Measurements from ENCODE around the gene IQGAP2.

The IQGAP2 gene

GRCh38 chr5:76641514-76642120 lies 238.5 kb downstream of the IQGAP2 start:
- no peaks in the 10 kb centered on the region for H3K36me3 ChIP-seq (ENCODE audit: low read length)
- no peaks in the 10 kb centered on the region for H3K9me3 ChIP-seq (ENCODE audit: insufficient read depth, low read length)
- no peak overlapping the region for H3K9ac ChIP-seq (ENCODE audit: low read length)
- TF ChIP-seq, protein P1, sequence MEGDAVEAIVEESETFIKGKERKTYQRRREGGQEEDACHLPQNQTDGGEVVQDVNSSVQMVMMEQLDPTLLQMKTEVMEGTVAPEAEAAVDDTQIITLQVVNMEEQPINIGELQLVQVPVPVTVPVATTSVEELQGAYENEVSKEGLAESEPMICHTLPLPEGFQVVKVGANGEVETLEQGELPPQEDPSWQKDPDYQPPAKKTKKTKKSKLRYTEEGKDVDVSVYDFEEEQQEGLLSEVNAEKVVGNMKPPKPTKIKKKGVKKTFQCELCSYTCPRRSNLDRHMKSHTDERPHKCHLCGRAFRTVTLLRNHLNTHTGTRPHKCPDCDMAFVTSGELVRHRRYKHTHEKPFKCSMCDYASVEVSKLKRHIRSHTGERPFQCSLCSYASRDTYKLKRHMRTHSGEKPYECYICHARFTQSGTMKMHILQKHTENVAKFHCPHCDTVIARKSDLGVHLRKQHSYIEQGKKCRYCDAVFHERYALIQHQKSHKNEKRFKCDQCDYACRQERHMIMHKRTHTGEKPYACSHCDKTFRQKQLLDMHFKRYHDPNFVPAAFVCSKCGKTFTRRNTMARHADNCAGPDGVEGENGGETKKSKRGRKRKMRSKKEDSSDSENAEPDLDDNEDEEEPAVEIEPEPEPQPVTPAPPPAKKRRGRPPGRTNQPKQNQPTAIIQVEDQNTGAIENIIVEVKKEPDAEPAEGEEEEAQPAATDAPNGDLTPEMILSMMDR (IDR thresholded peaks at IDR 0.05; ENCODE audit: insufficient read depth, low read length, poor library complexity, severe bottlenecking): peak; percentile 68
- no peak for TF ChIP-seq EZH2phosphoT487 (conservative IDR thresholded peaks at IDR 0.05; ENCODE audit: low read length)
- no peak overlapping the region for H3K27ac ChIP-seq (ENCODE audit: low read depth, low read length)
- no peak overlapping the region for H2AFZ ChIP-seq (ENCODE audit: low read depth, low read length, severe bottlenecking)
- H3K27me3 ChIP-seq (ENCODE audit: low read length): no peaks in the 10 kb centered on the region
- no peaks in the 10 kb centered on the region for H3F3A ChIP-seq (ENCODE audit: insufficient read depth)
- no peak overlapping the region for H3K4me2 ChIP-seq (ENCODE audit: low read depth, low read length, poor library complexity, severe bottlenecking)
- H4K20me1 ChIP-seq (ENCODE audit: low read depth, low read length): no peaks in the 10 kb centered on the region
- H3K4me3 ChIP-seq (ENCODE audit: insufficient read depth, low read length, poor library complexity, severe bottlenecking): no peak overlapping the region
- H3K9me2 ChIP-seq (replicated peaks; ENCODE audit: insufficient read depth, low read length): no peaks in the 10 kb centered on the region
- no peaks in the 10 kb centered on the region for H3K79me2 ChIP-seq (ENCODE audit: insufficient read depth, low read length)

DNA sequence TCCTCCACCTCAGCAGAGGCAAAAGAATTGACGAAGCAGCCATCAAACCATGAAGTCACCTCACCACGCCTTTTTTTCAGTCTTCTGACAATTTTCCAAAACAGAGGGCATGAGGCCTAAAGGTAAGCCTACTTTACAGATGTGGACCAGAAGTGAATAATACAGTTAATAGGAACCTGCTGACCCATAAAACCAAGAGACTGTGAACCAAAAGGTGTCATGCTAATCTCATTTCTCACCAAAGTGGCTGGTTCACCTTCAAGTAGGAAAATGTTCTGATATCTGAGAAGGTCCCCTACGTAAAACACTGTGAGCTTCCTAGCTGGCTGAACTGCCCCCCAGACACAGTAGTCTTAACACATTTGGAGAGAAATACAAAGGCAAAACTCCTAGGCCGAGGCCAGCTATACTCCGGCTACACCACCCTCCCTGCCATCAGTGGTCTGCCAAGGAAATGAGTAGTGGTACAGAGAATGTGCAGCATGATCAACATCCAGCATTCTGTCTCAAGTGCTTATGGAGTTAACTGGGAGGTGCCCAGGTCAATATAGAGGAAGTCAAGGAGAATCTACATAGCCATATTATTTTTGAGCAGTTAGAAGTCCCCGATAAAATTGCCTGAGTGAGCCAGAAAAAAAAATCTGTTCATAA lies 239.4 kb downstream of the IQGAP2 start:
- H2AFZ ChIP-seq (ENCODE audit: low read depth, low read length, severe bottlenecking): no peak overlapping the region
- H3K4me3 ChIP-seq (ENCODE audit: insufficient read depth, low read length, poor library complexity, severe bottlenecking): no peak overlapping the region
- no peak overlapping the region for H3K9ac ChIP-seq (ENCODE audit: low read length)
- no peaks in the 10 kb centered on the region for H4K20me1 ChIP-seq (ENCODE audit: low read depth, low read length)
- no peak overlapping the region for H3K27ac ChIP-seq (ENCODE audit: low read depth, low read length)
- no peaks in the 10 kb centered on the region for H3K9me2 ChIP-seq (replicated peaks; ENCODE audit: insufficient read depth, low read length)
- TF ChIP-seq, protein P1 (IDR thresholded peaks at IDR 0.05; ENCODE audit: insufficient read depth, low read length, poor library complexity, severe bottlenecking): no peak
- no peaks in the 10 kb centered on the region for H3K79me2 ChIP-seq (ENCODE audit: insufficient read depth, low read length)
- H3K4me2 ChIP-seq (ENCODE audit: low read depth, low read length, poor library complexity, severe bottlenecking): no peak overlapping the region
- H3K36me3 ChIP-seq (ENCODE audit: low read length): no peaks in the 10 kb centered on the region
- H3F3A ChIP-seq (ENCODE audit: insufficient read depth): no peaks in the 10 kb centered on the region
- no peaks in the 10 kb centered on the region for H3K9me3 ChIP-seq (ENCODE audit: insufficient read depth, low read length)
- no peaks in the 10 kb centered on the region for H3K27me3 ChIP-seq (ENCODE audit: low read length)

- Histone ChIP-seq H3K36me3 (ENCODE audit: low read length) (no peaks in the 10 kb centered on the region), H3F3A (ENCODE audit: insufficient read depth) (no peaks in the 10 kb centered on the region), H3K27ac (ENCODE audit: low read depth, low read length) (no peak overlapping the region), H3K27me3 (ENCODE audit: low read length) (no peaks in the 10 kb centered on the region), H2AFZ (ENCODE audit: low read depth, low read length, severe bottlenecking) (no peak overlapping the region), H3K4me3 (ENCODE audit: insufficient read depth, low read length, poor library complexity, severe bottlenecking) (no peak overlapping the region), H3K9me3 (ENCODE audit: insufficient read depth, low read length) (no peaks in the 10 kb centered on the region), H4K20me1 (ENCODE audit: low read depth, low read length) (no peaks in the 10 kb centered on the region), H3K9me2 (replicated peaks; ENCODE audit: insufficient read depth, low read length) (no peaks in the 10 kb centered on the region), H3K79me2 (ENCODE audit: insufficient read depth, low read length) (no peaks in the 10 kb centered on the region), H3K4me2 (ENCODE audit: low read depth, low read length, poor library complexity, severe bottlenecking) (no peak overlapping the region), H3K9ac (ENCODE audit: low read length) (no peak overlapping the region)
- TF ChIP-seq EZH2phosphoT487 (conservative IDR thresholded peaks at IDR 0.05; ENCODE audit: low read length): no peak
These were observed 240.3 kb downstream of the IQGAP2 start for GRCh38 chr5:76643371-76643770.

- H3K27me3 ChIP-seq (ENCODE audit: low read length): no peaks in the 10 kb centered on the region
- H3K9ac ChIP-seq (ENCODE audit: low read length): no peak overlapping the region
- H3K36me3 ChIP-seq (ENCODE audit: low read length): no peaks in the 10 kb centered on the region
- H4K20me1 ChIP-seq (ENCODE audit: low read depth, low read length): no peaks in the 10 kb centered on the region
- H3K27ac ChIP-seq (ENCODE audit: low read depth, low read length): no peak overlapping the region
- TF ChIP-seq, protein P1 (IDR thresholded peaks at IDR 0.05; ENCODE audit: insufficient read depth, low read length, poor library complexity, severe bottlenecking): no peak
- no peak for TF ChIP-seq EZH2phosphoT487 (conservative IDR thresholded peaks at IDR 0.05; ENCODE audit: low read length)
- no peak overlapping the region for H3K4me2 ChIP-seq (ENCODE audit: low read depth, low read length, poor library complexity, severe bottlenecking)
- no peaks in the 10 kb centered on the region for H3K79me2 ChIP-seq (ENCODE audit: insufficient read depth, low read length)
- H3K9me2 ChIP-seq (replicated peaks; ENCODE audit: insufficient read depth, low read length): no peaks in the 10 kb centered on the region
- no peak overlapping the region for H3K4me3 ChIP-seq (ENCODE audit: insufficient read depth, low read length, poor library complexity, severe bottlenecking)
- no peak overlapping the region for H2AFZ ChIP-seq (ENCODE audit: low read depth, low read length, severe bottlenecking)
- H3K9me3 ChIP-seq (ENCODE audit: insufficient read depth, low read length): peaks cover 12% of the 10 kb centered on the region; the same call in 1 of the 2 replicates
- no peaks in the 10 kb centered on the region for H3F3A ChIP-seq (ENCODE audit: insufficient read depth)
These were observed 246.1 kb downstream of the IQGAP2 start for GRCh38 chr5:76649140-76649539.

All from SU-DHL-6 (cell line).